DMS114 treated with DMSO at 0.1 percent for 48 hours (cell line): Measurements from ENCODE around the gene FOXL3.
"Not testable (repeated sequence)": the region's sequence is repeated elsewhere in the genome, so short reads cannot be mapped to it uniquely, and the experiment has no call there.

Experiments used
- DNase-seq: peaks from one replicate; lab custom pipeline; 2025; ENCODE audit not compliant: unreplicated experiment; lab: John Stamatoyannopoulos, UW

FOXL3 gene

GRCh38 chr7:335358-336148 lies 45.6 kb downstream of the FOXL3 start:
- DNase-seq: no peak

GRCh38 chr7:336149-336533 lies 46.2 kb downstream of the FOXL3 start:
- not testable (repeated sequence) for DNase-seq

GRCh38 chr7:336810-337566 lies 47.0 kb downstream of the FOXL3 start:
- no peak for DNase-seq

GRCh38 chr7:337567-337951 lies 47.6 kb downstream of the FOXL3 start:
- no peak for DNase-seq

GRCh38 chr7:338295-339061 lies 48.5 kb downstream of the FOXL3 start:
- no peak for DNase-seq

- DNase-seq: no peak
Observed at GRCh38 chr7:339062-339342, 49.0 kb downstream of the FOXL3 start.

- DNase-seq: no peak
Observed at GRCh38 chr7:339696-340095, 49.7 kb downstream of the FOXL3 start.

GRCh38 chr7:340200-340937 lies 50.4 kb downstream of the FOXL3 start:
- DNase-seq: no peak
